Loucy (cell line): ENCODE data around the gene CDX1.

Experiments
- H2AFZ ChIP-seq: fragments of 200-600 bp; sonication (generic); 2 replicates; pipeline ENCODE4 v1.6.0; 2016; ENCODE audit warnings: antibody characterized with exemption, mild to moderate bottlenecking, low read length, moderate library complexity
- H3F3A ChIP-seq: fragments of 200-600 bp; 2 replicates; pipeline ENCODE4 v1.6.0; 2016; ENCODE audit warnings: antibody characterized with exemption, low read depth, mild to moderate bottlenecking
- H3K27me3 ChIP-seq: fragments of 200-600 bp; sonication (generic); 2 replicates; pipeline ENCODE4 v1.6.1; 2014; ENCODE audit warnings: low read length, mild to moderate bottlenecking; ENCODE audit not compliant: insufficient read depth, poor library complexity, severe bottlenecking
- H3K36me3 ChIP-seq: fragments of 200-600 bp; sonication (generic); 2 replicates; pipeline ENCODE4 v1.6.1; 2016; ENCODE audit warnings: low read length; ENCODE audit not compliant: insufficient read depth
- H3K4me1 ChIP-seq: fragments of 200-600 bp; sonication (generic); 2 replicates; pipeline ENCODE4 v1.5.1; 2014; ENCODE audit warnings: low read length, mild to moderate bottlenecking; ENCODE audit not compliant: insufficient read depth, poor library complexity, severe bottlenecking
- H3K4me2 ChIP-seq: fragments of 200-600 bp; sonication (generic); 2 replicates; pipeline ENCODE4 v1.6.0; 2014; ENCODE audit warnings: antibody characterized with exemption, low read length, low read depth, mild to moderate bottlenecking; ENCODE audit not compliant: poor library complexity, severe bottlenecking
- H3K4me3 ChIP-seq: fragments of 200-600 bp; sonication (generic); 2 replicates; pipeline ENCODE4 v1.5.1; 2014; ENCODE audit warnings: low read length, mild to moderate bottlenecking, mixed read lengths; ENCODE audit not compliant: poor library complexity, severe bottlenecking
- H3K79me2 ChIP-seq: fragments of 200-600 bp; sonication (generic); 2 replicates; pipeline ENCODE4 v1.6.1; 2014; ENCODE audit warnings: low read length; ENCODE audit not compliant: insufficient read depth
- H3K9ac ChIP-seq: fragments of 200-600 bp; sonication (generic); 2 replicates; pipeline ENCODE4 v1.6.0; 2014; ENCODE audit warnings: mild to moderate bottlenecking, low read depth, low read length, moderate library complexity; ENCODE audit not compliant: poor library complexity, severe bottlenecking
- H3K9me2 ChIP-seq: fragments of 200-600 bp; sonication (generic); replicated peaks from 2 replicates; pipeline ENCODE4 v1.6.1; 2016; ENCODE audit warnings: low read depth, low read length, mixed read lengths
- H3K9me3 ChIP-seq: fragments of 200-600 bp; sonication (generic); 2 replicates; pipeline ENCODE4 v1.6.1; 2014; ENCODE audit warnings: mild to moderate bottlenecking, antibody characterized with exemption, low read length, low read depth; ENCODE audit not compliant: insufficient read depth
- H4K20me1 ChIP-seq: fragments of 200-600 bp; sonication (generic); 2 replicates; pipeline ENCODE4 v1.6.0; 2014; ENCODE audit warnings: antibody characterized with exemption, low read length, mild to moderate bottlenecking; ENCODE audit not compliant: insufficient read depth, poor library complexity, severe bottlenecking
- EZH2phosphoT487 ChIP-seq: fragments of 200-600 bp; IDR thresholded peaks from 2 replicates; pipeline ENCODE4 v1.6.1; 2018; ENCODE audit warnings: antibody characterized with exemption, mild to moderate bottlenecking, moderate library complexity, borderline replicate concordance
- TF ChIP-seq, protein P1 (sequence below): fragments of 200-600 bp; sonication (generic); conservative IDR thresholded peaks from 2 replicates; pipeline ENCODE4 v1.5.1; 2014; ENCODE audit warnings: mild to moderate bottlenecking, antibody characterized with exemption, low read length

Gene CDX1

DNA sequence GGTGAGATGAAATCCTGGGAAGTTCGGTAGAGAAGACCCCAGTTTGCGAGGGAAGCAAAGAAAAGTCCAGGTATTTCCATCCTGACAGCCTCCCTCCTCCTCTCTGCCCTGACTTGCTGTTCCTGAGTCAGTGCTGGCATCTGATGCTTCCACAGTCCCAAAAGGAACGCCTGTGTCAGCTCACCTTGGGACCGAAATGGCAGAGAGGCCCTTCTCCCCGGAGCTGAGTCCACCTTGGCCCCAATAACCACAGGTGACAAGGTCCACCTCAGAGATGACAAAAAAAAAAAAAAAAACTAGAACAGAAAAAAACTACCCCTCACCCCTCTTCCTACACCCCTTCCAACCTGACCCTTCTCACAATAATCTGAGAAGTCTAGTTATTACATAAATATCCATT, 54.9 kb downstream of the CDX1 start:
- Histone ChIP-seq H3K79me2 (no peaks in the 10 kb centered on the region), H3K4me2 (no peak overlapping the region), H3K36me3 (no peaks in the 10 kb centered on the region), H3K27me3 (no peaks in the 10 kb centered on the region), H4K20me1 (no peaks in the 10 kb centered on the region), H3K9me2 (no peaks in the 10 kb centered on the region), H3K9me3 (no peaks in the 10 kb centered on the region), H3K4me3 (no peak overlapping the region), H3K4me1 (no peaks in the 10 kb centered on the region), H3F3A (no peaks in the 10 kb centered on the region), H3K9ac (no peak overlapping the region), H2AFZ (no peak overlapping the region)
- TF ChIP-seq EZH2phosphoT487 = no peak
- TF ChIP-seq, protein P1, sequence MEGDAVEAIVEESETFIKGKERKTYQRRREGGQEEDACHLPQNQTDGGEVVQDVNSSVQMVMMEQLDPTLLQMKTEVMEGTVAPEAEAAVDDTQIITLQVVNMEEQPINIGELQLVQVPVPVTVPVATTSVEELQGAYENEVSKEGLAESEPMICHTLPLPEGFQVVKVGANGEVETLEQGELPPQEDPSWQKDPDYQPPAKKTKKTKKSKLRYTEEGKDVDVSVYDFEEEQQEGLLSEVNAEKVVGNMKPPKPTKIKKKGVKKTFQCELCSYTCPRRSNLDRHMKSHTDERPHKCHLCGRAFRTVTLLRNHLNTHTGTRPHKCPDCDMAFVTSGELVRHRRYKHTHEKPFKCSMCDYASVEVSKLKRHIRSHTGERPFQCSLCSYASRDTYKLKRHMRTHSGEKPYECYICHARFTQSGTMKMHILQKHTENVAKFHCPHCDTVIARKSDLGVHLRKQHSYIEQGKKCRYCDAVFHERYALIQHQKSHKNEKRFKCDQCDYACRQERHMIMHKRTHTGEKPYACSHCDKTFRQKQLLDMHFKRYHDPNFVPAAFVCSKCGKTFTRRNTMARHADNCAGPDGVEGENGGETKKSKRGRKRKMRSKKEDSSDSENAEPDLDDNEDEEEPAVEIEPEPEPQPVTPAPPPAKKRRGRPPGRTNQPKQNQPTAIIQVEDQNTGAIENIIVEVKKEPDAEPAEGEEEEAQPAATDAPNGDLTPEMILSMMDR = no peak

GRCh38 chr5:150222906-150223305, 56.3 kb downstream of the CDX1 start:
- no peak overlapping the region for H3K4me3 ChIP-seq
- no peaks in the 10 kb centered on the region for H3K9me2 ChIP-seq
- no peaks in the 10 kb centered on the region for H3K4me1 ChIP-seq
- H3K79me2 ChIP-seq = no peaks in the 10 kb centered on the region
- no peaks in the 10 kb centered on the region for H3K9me3 ChIP-seq
- H3K36me3 ChIP-seq = no peaks in the 10 kb centered on the region
- H2AFZ ChIP-seq = no peak overlapping the region
- H4K20me1 ChIP-seq = no peaks in the 10 kb centered on the region
- TF ChIP-seq, protein P1 = no peak
- no peak for TF ChIP-seq EZH2phosphoT487
- no peaks in the 10 kb centered on the region for H3K27me3 ChIP-seq
- H3F3A ChIP-seq = no peaks in the 10 kb centered on the region
- no peak overlapping the region for H3K9ac ChIP-seq
- no peak overlapping the region for H3K4me2 ChIP-seq

DNA sequence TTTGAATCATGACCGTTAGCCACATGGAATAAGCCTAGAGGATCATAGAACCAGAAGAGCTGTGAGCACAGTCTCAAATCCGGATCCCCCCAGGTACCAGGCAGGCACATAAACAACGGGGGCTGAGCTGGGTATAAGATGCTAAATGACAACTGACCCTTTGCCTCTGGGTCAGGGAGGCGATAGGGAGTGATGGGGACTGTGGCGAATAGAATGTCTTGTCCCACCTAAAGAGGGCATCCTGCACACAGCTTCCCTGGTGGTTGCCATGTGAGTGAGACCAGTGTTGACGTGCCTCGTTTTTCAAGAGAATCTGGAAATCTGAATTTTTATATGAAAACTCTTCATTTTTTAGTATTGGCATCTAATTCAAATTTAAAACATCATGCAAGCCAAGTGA, 56.9 kb downstream of the CDX1 start:
- H3K9ac ChIP-seq = no peak overlapping the region
- no peaks in the 10 kb centered on the region for H3K79me2 ChIP-seq
- H3K9me3 ChIP-seq = no peaks in the 10 kb centered on the region
- H3K9me2 ChIP-seq = no peaks in the 10 kb centered on the region
- no peaks in the 10 kb centered on the region for H3K4me1 ChIP-seq
- H3K27me3 ChIP-seq = no peaks in the 10 kb centered on the region
- H4K20me1 ChIP-seq = no peaks in the 10 kb centered on the region
- H2AFZ ChIP-seq = no peak overlapping the region
- no peak overlapping the region for H3K4me3 ChIP-seq
- H3K36me3 ChIP-seq = no peaks in the 10 kb centered on the region
- TF ChIP-seq EZH2phosphoT487 = no peak
- TF ChIP-seq, protein P1 = no peak
- H3K4me2 ChIP-seq = no peak overlapping the region
- H3F3A ChIP-seq = no peaks in the 10 kb centered on the region
